Putamen (tissue), 1 donor: ENCODE measurements around the gene AFAP1.
A peak's percentile ranks its signal among the peaks of the same experiment; 100 is the strongest.

Experiments
- DNase-seq: peaks from one replicate; pipeline ENCODE4 v3.0.0-alpha.2; 2016; ENCODE audit warnings: low spot score

Gene AFAP1

DNA sequence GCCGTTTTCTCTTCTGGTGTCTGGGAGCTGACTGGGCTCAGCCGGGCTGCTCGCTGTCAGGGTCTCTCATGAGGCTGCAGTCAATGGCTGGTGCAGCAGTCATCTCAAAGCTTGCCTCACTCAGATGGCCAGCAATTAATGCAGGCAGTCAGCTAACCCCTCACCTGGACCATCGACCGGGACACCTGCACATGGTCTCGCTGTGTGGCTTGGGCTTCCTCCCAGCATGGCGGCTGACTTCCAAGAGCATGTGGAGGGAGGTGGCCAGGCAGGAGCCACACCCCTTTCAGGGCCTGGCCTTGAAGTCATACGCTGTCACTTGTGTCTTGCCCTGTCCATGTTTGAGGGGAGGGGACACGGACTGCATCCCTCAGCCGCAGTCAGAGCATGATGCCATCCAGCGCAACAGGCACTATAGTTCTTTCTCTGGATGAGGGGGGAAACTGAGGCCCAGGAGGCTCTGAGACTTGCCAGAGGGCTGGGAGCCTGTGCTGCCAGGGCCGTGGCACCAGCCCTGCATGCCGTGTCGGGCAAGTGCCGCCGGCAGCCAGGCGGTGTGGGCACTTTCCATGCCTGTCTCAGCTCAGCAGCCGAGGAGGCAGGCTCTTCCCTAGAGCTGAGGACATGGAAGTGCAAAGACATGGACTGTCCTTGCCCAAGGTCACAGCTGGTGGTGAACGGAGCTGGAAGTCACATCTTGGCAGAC, 201.8 kb downstream of the AFAP1 start:
- DNase-seq: no peak

DNA sequence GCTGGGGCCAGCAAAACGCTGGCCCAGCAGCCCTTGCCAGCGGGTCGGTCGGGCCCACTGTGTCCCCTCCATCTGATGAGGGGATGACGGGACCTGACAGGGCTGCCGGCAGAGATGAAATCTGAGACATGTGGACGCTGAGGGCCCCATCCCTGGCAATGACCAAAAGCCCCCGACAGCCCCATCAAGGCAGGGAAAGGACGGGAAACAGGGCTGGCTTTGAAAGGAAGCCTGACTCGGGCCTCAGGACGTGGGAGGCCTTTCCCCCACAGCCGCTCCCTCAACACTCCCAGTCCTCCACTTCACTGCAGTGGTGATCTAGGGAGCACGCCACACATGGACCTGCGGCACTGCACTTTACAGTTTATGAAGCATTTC, 202.4 kb downstream of the AFAP1 start:
- DNase-seq: no peak

DNA sequence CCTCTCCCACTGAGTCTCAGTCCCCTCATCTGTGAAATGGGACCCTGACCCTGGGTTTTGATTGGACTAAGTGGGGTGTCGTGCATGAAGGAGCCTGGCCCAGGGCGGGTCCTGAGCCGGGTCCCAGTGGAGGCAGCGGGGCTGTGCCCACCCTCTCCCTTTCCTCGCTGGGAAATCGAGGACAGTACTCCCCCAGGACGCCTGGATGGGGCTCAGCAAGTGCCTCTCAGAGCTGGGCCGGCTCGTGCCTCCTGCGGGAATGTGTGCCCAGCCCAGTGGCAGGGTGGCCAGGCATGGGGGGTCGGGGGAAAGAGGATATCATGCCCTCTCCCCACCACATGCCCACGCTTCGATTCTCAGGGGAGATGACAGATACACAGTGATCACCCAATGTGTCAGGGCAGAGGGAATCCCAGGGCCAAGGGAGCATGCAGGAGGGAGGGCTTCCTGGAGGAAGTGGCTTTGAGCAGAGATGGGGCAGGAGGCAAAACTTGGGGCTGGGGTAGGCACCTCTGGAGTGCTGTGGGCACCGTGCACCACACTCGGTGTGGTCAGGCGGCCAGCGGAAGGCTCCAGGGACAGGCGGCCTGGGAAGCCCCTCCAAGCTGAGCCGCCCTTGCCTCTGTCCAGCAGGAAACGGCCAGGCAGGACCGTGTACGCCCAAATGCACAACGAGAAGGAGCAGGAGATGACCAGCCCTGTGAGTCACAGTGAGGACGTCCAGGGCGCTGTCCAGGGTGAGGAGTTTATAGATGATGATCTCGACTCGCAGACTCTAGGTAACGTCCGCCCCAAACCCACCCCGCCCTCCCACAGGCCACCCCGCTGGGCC, 203.0 kb downstream of the AFAP1 start:
- no peak for DNase-seq

DNA sequence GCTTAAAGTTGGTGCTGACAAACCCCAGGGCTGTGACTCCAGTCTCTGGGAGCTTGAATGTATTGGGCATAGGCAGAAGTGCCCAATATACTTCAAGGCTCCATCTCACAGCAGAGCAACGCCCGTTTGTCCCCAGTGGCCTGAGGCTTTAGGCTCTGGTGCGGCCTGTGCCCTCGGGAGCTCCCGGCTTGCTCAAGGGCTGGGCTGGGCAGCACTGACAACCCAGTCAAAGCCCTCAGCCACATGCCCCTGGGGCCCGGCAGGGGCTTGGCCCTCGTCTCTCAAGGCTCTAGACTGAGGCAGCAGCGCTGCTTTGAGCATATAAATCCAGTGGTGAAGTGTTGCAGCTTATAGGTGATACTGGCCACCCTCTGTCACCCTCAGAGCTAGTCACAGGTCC, 203.7 kb downstream of the AFAP1 start:
- no peak for DNase-seq

DNA sequence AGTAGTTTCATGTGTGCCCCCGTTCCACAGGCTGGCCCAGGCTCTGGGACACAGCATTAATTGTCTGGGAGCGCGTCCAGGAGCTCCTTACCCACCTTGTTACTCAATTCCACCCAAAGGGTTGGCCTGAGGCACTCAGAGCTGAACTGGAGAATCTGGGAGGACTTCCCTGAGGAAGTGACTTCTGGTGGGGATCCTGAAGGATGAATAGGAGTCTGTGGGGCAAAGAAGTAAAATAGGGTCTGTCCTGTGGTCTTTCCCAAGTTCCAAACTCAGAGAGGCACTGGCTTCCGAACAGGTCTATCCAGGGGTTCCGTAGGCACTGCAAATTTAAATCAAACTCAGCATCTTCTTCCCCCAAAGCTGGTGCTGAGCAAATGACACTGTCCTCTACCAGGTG, 204.3 kb downstream of the AFAP1 start:
- DNase-seq: no peak

DNA sequence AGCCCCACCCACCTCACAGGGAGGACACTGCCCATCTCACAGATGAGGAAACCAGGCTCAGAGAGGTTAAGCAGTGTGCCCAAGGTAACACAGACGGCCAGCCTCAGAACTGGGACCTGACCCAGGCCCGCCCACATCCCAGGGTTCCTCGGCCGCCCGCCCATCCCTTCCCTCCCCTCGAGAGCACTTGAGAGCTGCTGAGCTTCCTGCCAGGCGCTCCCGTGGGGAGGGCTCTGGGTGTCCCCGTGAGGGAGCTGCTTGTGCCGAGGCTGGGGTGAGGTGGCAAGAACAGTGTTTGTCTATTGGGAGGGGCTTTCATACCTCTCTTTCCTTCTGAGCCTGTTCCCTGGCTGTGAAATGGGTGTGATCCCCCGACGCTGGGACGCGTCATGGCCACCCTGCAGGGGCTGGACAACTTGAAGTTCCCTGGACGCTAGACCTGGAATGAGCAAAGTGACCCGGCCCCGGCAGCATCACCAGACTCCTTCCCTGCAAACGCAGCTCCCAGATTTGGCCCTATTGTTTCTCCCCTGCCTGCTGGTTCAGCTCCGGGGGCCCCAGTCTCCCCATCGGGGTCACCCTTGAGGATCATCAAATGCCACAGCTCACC, 204.9 kb downstream of the AFAP1 start:
- no peak for DNase-seq

DNA sequence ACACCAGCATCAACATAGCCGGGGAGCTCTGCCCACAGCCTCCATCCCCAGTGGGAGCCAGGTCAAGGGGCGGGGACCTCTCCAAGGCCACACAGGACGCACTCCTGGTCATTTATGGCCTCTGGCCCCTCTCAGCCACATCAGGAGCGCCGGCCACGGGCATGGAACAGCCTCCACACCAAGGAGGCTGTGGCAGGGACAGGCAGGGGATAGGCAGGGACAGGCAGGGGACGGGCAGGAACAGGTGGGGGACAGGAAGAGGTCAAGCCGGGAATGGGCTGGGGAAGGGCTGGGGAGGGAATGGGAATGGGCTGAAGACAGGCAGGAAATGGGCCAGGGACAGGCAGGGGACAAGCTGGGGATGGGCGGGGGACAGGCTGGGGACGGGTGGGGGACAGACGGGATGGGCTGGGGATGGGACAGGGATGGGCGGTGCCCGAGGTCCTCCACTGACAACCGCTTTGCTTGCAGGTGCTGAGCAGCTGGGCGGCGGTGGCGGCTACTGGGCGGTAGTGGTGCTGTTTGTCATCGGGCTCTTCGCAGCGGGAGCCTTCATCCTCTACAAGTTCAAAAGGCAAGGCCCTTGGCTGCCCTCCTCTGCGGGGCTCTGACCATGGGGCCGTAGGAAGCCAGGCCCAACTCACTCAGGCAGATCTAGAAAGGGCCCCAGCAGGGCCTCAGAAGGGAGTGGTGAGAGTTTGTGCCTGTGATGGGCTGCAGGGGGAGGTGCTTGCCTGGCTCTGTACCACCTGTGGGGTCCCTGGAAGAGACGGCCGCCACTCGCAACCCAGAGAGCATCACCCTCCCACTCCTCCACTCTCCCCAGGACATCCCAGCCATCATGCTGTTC, 205.6 kb downstream of the AFAP1 start:
- no peak for DNase-seq

DNA sequence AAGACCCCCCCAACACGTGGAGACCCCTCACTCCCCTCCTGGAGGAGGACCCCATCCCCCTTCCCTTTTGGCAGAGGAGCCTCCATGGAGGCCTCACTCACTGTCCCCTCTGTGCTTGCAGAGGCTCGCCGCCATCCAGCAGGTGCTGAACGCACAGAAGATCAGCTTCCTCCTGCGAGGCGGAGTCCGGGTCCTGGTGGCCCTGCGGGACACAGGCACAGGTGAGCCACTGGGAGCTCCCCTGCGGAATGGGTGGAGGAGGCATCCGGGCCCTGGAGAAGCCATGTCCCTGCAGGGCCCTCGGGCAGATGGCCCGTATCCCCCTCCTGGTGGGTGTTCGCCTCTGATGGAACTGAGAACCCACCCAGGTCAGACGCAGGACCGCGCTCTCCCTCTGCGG, 206.5 kb downstream of the AFAP1 start:
- no peak for DNase-seq

DNA sequence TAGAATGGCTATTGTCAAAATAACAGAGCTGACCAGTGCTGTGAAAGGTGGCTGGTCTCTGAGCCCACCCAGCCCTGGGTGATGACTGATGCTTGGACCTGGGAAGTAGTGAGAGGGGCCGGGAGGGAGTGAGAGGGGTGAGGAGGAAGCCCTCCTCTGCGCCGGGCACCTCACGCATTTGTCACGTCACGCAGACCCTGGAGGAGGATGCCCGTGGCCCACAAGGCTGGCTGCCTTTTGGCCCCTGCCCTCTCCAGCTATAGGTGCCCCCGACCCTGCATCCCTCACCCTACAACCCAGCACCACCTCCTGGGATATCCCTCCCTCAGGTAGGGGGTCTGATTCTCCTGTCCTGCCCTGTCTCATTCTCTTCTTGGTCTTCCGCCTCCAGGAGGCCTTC, 207.4 kb downstream of the AFAP1 start:
- no peak for DNase-seq

DNA sequence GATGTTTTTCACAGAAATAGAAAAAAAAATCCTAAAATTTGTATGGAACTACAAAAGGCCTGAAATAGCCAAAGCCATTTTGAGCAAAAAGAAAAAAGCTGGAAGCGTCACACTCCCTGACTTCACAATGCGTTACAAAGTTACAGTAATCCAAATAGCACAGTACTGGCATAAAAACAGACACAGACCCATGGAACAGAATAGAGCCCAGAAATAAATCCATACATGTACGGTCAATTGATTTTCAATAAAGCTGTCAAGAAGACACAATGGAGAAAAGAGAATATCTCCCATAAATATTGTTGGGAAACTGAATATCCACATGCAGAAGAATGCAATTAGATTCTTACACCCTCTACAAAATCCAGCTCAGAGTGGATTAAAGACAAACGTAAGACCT, 208.2 kb downstream of the AFAP1 start:
- DNase-seq: no peak

DNA sequence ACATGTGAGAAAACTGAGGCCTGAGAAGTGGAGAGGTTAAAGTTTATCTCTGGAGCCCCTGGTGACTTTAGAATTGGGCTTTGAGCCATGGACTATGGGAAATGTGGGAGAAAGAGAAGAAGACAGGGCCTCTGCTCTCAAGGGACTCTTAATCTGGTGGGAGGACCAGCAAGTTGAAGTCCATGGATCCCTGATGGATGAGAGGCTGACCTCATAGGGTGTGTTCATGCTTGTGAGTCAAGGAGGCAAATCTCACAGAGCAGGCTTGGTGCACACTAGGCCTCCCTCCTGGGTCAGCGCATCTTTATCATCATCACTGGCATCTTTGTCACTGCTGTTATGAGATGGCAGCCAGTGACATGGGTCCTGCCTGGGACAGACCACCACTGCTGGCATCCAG, 211.9 kb downstream of the AFAP1 start:
- no peak for DNase-seq

DNA sequence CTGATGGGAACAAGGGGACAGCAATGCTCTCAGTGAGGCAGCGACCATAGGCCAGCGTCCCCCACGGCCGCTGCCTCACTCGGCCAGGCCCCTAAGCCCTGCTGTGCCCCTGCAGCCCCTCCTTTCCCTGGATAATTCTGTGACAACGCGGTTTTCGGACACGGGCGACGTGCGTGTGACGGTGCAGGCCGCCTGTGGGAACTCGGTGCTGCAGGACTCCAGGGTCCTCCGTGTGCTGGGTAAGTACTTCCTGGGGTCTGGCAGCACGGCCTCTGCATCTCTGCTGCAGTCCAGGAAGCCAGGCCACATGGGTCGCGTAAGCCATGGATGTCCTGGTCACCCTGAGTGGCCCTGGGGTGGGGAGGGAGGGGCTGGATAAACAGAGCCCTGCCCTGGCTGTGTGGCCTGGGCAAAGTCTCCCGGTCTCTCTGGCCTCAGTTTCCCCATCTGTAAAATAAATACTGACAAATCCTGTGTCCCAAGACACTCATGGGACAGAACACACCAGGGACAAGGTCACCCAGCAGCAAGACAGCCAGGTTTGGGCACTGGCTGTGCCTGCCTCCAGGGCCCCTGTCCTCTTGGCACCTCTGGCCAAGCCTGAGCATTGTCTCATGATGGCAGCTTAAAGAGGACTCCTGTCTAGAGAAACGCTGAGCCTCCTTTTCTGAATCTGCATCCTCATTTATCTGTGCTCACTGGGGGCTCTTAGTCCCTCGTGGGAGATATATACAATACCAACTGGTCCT, 212.8 kb downstream of the AFAP1 start:
- DNase-seq: no peak

DNA sequence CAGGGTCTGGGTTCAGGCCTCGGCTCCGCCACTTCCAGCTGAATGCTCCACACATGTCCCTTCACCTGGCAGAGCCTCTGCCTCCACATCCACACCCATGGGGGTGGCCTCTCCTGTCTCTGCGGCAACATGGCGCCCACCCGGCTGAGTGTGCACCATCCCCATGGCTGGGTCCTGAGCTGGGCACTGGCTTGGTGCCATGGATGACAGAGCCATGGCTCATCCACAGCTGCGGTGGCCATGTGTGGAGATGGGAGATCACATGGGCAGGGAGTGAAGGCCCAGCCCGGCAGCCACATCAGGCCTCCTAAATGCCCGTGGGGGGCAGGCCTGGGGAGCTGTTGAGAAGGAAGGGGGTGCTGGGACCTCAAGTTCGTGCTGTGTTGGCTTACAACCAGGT, 213.7 kb downstream of the AFAP1 start:
- no peak for DNase-seq

DNA sequence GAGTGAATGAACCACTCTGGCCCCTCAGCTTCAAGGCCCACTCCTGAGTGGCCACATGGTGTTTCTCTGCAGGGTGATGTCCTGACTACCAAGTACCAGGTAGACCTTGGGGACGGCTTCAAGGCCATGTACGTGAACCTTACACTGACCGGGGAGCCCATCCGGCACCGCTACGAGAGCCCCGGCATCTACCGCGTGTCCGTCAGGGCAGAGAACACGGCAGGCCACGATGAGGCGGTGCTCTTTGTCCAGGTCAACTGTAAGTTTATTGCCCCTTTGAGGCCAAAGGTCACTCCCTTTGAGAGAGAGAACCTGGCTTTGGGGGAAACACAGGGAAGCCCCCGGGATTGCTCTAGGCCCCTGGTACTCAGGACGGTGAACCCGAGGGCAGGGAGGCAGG, 216.0 kb downstream of the AFAP1 start:
- no peak for DNase-seq

DNA sequence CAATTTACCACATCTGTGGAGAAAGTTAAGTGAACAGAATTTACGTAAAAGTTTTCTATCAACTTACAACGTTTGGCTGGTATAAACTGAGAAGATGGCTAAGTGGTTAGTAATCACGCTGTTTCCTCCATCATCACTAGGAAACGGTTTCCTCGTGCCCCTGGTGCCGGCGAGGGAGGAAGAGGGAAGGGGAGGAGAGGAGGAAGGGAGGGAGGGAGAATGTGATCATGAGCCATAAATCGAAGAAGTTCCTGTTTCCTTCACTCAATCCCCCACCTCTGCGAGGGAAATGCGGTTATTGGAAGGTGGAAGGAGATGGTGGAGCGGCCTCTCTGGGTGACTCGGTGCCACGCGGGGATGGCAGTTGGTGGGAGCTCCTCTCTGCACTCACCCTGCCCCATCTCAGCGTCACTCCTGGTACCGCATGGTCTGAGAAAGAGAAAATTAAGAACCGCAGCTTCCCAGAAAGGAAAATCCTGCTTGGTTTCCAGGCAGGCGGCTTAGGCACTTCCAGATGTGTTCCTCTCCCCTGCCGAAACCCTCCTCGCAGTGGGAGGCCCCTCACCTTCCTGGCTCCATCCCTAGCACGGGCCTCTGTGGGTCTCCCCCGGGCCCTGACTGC, 216.8 kb downstream of the AFAP1 start:
- no peak for DNase-seq

DNA sequence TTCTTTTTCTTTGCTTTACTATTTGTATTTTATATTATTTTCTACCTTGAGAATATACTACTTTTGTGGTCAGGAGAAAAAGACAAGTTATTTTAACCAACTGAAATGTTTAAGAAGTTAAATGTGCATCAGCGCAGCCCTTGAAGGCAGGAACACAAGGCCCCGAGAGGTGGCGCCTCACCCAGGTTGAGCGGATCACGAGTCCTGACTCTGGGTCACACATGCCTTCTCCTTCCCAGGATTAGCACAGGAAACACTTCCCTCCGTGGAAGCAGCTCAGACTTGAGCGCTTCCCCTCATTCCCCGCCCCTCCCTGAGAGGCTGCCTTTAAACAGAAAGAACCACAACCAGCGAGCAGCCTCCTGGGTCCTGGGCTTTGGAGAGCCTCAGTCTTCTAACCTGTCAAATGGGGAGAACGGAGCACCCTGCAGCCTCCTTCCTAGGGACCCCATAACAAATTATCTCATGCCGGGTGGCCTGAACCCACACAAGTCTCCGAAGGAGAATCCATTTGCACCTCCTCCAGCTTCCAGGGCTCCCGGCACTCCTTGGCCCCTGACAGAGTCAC, 217.6 kb downstream of the AFAP1 start:
- no peak for DNase-seq

DNA sequence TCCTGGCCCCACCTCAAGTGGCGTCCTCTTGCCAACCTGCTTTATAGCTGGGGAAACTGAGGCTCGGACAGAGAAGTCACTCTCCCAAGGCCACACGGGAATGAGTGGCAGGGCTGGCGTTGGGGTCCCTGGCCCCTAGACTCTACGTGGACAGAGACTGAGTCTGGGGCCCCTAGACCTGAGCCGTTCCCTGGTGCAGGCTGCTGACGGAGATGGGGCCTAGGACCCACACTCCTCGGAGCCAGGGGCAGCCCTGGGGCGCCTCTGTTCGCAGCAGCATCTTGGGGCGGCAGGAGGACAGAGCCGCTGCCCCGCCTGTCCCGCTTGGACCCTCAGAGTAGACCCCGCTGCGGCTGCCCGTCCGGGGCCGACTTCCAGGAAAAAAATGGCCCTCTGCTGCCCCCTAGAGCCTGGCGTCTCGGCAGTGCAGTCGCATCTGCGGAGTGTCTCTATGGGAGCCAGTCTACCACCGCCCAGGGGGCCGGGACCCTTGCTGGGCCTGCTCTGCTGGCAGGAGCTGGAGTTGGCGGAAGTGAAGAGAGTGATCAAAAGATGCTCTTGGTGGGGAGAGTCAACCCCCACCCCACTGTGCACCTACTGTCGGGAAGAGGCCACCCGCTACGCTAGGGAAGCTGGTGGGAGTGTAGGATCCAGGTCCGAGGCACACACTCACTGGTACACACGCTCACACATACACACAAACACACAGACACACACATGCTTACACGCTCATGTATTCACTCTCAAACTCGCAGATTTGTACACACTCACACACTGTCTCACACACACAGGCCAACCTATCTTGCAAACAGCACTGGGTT, 220.1 kb downstream of the AFAP1 start:
- peak; percentile 33 for DNase-seq

DNA sequence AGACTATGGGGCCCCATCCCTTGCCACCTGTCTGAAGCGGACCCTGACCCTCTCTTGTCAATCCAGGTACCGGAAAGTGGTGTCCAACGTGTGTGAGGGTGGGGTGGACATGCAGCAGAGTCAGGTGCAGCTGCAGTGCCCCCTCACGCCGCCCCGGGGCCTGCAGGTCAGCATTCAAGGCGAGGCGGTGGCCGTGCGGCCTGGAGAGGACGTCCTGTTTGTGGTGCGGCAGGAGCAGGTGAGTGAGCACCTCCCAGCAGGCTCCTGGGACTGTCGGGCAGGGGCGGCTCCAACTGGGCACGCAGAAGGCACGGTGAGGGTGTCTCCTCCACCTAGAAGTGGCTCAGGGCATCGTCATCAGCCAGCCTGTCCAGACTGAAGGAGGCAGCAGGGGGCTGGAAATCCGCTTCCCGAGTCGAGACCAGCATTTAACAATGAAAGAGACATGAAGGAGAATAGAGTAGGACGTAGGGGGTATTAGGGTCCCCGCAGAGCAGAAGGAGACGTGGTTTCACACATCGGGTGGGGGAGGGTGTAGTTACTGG, 221.6 kb downstream of the AFAP1 start:
- DNase-seq: no peak

DNA sequence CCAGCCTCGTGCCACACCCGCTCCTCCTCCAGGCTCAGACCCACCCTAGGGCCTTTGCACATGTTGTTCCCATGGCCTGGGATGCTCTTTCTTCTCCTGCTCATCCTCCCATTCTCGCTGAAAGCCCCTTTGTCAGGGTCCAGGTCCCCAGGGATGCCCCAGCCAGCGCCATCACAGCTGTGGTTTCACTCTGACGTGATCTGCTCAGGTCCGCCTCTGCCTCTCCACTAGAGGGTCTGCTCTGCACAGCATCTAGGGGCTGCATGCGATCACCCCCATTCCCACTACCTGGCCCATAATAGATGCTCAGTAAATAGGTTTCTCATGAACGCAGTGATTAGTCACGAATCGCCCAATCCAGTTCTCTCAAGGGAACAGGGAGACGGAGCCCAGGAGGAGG, 222.5 kb downstream of the AFAP1 start:
- no peak for DNase-seq
